ENCODE data around the gene MTX3.

Gene MTX3

DNA sequence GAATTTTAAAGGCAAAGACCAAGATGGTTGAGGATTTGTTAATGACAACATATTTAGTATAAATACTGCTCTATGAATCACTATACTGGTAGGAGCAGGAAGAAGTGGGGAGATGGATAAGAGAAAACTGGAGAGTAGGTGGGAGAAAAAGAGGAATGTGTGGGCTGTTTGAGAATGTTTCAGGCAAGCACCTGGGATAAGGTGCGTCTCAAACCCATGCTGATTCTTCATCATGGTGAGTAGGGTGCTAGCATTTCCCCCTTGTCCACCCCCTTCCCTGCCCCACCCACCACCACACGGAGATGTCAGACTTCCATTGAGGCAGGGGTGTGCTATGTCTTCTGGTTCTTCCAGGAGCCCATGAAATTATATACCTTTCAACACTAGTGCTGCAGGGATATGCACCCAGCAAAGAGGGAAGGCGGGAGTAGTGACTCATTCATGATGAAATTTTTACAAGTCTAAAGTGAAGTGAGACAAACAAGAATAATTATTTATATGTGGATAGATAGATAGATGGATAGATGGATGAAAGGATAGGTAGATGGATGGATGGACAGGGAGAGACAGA lies 54.3 kb downstream of the MTX3 start:
- DNase-seq, result no peak
- intact Hi-C loops (cut with DNase I), result no loop called here

DNA sequence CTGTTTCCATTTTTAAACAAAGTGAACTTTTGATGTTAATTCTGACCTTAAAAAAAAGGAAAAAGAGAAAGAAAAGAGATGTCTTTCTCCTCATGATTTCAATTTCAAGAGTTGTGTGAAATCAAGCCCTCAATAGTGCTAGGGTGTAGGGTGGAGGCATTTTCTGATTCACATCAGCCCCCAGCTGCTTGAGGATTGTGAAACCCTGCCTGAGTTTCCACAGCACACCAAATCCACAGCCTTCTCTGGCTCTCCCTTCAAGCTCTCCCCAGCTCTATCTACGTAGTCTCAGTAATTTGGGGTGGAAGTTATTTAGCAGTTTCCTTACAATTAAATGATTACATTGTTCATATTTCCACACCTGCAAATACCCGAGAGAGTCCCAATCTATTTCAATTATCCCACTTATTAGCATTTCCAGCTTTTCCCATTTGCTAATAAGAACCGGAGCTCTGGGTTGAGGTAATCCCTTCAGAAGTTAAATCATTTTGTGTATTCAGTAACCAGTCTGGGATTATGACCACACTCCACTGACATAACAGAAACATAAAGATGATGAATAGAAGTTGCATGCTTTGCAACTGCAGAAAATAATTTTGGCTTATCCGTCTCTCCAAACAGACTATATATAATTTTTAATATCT lies 54.9 kb downstream of the MTX3 start:
- intact Hi-C loops (cut with DNase I), result no loop called here
- no peak for DNase-seq

DNA sequence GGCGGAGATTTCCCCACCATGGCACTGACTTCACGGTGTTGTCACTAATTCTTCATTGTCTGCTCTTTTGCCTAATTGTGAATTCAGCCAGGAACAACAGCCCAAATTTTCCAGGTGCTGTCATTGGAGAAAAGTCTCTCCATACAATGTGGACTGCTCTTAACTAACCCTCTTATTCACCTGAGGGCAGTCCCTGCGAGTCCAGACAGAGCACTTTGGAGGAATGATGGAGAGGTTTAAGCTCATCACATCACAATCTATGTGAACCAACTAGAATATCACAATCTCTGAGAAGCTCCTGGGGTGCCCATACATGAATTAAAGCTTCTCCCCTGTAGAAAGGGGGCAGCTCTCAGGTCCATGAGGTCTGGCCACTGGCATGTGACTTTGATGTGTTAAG lies 56.4 kb downstream of the MTX3 start:
- DNase-seq, result no peak
- intact Hi-C loops (cut with DNase I), result no loop called here

DNA sequence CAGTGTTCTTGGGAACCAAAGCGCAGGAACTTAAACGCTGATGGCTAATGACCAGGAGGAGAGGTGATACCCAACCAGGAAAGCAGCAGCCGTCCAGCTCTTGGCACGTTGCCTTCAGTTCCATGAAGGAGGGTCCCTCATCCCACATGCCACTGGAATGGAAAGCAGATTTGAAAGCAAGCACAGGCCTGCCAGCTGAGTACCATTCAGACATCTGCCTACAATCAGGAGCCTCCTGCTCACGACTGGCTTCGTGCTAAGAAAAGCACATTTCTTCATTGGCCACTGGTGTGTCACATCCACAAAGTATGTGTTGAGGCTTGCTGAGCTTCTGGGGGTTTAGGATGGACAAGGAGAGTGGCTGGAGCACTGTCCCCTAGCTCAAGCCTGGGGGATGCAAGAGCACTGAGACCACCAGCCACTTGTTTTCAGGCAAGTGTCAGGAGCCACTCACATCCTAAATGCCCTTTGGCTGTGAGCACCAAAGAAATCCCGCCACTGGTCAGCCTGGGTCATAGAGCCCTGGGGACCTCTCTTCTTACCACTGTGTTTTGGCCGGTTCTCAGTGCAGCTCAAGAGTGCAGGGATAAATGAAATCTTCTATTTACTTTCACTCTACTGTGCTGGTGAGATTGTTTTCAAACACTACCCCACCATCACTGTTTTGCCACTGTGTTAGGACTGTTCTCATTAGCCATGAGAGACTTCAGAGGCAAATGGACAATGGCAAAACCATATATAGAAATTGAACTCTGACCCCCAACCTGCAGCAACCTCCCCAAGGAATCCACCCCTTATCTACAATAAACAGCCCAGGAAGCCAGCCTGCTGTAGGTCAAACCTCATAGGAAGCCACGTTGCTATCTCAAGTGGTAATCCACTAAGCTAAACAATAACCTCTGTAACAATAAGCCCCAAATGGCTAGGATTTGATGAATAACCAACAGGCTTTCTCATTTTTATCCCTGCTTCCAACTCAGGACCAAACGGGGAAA lies 58.3 kb downstream of the MTX3 start:
- intact Hi-C loops (cut with DNase I), result no loop called here

DNA sequence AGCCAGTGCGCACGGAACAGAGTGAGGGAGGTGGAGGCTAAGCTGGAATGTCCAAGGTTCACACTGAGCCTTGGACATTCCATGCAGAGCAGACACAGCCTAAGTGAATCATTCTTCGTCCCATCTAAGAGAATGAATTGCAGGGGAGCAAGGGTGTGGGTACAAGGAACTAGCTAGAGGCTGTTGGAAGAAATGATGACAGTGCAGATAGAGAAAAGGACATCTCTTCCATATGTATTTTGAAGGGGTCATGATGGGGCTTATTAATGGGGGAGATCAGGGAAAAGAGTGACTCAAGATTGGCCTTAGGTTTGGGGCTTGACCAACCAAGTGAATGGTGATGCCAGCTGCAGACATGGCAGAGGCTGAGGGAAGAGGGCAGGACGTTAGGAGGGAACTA lies 59.2 kb downstream of the MTX3 start:
- intact Hi-C loops (cut with DNase I), result no loop called here
- DNase-seq, result no peak

More for the DNA sequence above, 58.3 kb downstream of the MTX3 start:
- DNase-seq, result no peak

DNA sequence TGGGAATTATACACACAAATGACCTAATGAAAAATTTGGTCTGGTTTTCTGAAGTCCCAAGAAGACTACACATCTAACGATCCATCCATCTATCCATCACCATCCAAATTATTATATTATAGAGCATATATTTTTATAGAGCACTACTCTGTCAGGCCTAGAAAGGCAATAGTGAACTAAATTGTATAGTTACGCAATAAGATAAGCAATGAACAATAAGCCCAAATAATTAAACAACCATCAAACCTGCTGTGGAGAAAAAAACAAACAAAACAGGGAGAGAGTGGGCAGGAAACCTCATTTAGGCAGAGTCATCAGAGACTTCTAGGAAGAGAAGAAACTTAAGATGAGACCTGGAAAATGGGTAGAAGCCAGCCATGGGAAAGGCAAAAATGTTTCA lies 59.7 kb downstream of the MTX3 start:
- intact Hi-C loops (cut with DNase I), result no loop called here
- no peak for DNase-seq

DNA sequence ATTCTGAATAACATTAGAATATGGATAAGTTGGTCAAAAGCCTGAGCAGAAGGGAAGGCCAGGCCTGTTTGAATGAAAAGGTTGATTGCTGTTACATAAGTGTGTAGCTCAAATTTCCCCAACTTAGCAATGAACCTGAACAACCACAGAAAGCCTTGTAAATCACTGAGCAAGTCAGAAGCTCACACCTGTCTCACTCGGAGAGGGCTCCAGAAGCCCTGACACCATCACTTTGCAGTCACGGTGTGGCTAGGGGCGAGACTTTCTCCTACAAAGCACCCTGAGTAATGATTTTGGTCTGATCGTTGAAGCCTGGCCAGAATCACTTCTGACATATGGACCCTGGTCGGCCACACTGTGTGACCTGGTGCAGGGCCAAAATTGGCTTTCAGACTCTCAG lies 62.0 kb downstream of the MTX3 start:
- DNase-seq, result no peak
- intact Hi-C loops (cut with DNase I), result no loop called here

Data from posterior cingulate gyrus (tissue), 11 donors.